ENCODE data around the gene NOL11. TPM values are rescaled to one million over a fixed set of nuclear protein-coding genes. Genes with fewer than 3 reads are reported as not detected.

NOL11 gene
- polyA plus RNA-seq, 1 of the 3 experiments (the other 2 are of a cell fraction) = 27.0 TPM

DNA sequence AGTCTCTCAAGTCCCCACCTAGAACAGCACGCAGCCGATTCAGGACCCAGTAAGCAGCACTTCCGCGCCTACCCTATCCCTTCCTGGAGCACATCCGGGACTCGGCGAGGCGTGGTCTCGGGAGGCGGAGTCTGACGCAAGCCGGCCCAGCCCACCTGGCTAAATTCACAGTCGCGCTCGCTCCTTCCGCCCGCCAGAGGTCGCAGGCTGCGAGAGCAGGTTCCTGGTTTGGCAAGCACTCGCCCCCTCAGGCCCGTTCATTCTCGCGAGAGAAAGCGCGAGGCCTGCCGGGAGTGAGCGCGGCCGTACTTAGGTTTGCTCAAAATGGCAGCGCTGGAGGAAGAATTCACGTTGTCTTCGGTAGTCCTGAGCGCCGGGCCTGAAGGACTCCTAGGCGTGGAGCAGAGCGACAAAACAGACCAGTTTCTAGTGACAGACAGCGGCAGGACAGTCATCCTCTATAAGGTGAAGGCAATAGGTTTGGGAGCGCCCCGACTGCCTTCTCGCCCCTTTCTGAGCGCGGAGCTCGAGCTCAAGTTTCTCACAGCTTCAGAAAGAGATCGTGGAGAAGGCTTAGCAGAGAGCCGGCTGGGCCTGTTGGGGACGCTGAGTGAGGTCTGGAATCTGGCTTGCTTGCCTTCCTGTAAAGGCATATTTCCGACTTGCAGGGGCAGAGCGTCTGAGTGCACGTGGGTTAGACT is at the start of gene NOL11 (continued):
- no peak for TF ChIP-seq EZH2phosphoT487 (IDR thresholded peaks at IDR 0.05; ENCODE audit: borderline replicate concordance, low read depth)
- TF ChIP-seq, protein P1, sequence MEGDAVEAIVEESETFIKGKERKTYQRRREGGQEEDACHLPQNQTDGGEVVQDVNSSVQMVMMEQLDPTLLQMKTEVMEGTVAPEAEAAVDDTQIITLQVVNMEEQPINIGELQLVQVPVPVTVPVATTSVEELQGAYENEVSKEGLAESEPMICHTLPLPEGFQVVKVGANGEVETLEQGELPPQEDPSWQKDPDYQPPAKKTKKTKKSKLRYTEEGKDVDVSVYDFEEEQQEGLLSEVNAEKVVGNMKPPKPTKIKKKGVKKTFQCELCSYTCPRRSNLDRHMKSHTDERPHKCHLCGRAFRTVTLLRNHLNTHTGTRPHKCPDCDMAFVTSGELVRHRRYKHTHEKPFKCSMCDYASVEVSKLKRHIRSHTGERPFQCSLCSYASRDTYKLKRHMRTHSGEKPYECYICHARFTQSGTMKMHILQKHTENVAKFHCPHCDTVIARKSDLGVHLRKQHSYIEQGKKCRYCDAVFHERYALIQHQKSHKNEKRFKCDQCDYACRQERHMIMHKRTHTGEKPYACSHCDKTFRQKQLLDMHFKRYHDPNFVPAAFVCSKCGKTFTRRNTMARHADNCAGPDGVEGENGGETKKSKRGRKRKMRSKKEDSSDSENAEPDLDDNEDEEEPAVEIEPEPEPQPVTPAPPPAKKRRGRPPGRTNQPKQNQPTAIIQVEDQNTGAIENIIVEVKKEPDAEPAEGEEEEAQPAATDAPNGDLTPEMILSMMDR (IDR thresholded peaks at IDR 0.05) = peak; percentile 98
- TF ChIP-seq, protein P2, sequence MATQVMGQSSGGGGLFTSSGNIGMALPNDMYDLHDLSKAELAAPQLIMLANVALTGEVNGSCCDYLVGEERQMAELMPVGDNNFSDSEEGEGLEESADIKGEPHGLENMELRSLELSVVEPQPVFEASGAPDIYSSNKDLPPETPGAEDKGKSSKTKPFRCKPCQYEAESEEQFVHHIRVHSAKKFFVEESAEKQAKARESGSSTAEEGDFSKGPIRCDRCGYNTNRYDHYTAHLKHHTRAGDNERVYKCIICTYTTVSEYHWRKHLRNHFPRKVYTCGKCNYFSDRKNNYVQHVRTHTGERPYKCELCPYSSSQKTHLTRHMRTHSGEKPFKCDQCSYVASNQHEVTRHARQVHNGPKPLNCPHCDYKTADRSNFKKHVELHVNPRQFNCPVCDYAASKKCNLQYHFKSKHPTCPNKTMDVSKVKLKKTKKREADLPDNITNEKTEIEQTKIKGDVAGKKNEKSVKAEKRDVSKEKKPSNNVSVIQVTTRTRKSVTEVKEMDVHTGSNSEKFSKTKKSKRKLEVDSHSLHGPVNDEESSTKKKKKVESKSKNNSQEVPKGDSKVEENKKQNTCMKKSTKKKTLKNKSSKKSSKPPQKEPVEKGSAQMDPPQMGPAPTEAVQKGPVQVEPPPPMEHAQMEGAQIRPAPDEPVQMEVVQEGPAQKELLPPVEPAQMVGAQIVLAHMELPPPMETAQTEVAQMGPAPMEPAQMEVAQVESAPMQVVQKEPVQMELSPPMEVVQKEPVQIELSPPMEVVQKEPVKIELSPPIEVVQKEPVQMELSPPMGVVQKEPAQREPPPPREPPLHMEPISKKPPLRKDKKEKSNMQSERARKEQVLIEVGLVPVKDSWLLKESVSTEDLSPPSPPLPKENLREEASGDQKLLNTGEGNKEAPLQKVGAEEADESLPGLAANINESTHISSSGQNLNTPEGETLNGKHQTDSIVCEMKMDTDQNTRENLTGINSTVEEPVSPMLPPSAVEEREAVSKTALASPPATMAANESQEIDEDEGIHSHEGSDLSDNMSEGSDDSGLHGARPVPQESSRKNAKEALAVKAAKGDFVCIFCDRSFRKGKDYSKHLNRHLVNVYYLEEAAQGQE (IDR thresholded peaks at IDR 0.05; ENCODE audit: low read depth, low read length) = peak; percentile 47; the same call in 1 of the 2 replicates
- TF ChIP-seq, protein P3, sequence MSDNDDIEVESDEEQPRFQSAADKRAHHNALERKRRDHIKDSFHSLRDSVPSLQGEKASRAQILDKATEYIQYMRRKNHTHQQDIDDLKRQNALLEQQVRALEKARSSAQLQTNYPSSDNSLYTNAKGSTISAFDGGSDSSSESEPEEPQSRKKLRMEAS (IDR thresholded peaks at IDR 0.05; ENCODE audit: low read depth) = peak; percentile 92
- TF ChIP-seq RAD21 (IDR thresholded peaks at IDR 0.05; ENCODE audit: low read length) = peak; percentile 70

DNA sequence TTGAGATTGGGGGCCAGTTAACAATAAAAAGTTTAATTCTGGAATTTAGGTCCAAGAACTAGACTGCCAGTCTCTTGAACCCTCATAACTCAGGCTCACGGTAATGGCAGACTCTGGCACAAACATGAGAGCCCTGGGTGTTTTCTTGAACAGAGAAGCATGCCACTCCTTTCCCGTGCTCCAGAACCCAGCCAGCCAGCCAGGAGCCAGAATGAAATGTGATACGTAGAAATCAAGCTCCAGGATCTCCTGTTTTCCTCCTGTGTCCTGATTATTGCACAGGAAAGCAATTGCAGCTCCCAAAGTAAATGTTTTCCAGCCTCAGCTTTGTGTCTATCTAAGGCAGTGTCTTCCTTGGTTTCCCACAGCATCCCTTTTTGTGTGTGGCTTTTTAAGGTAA is 46.2 kb upstream of the NOL11 start:
- H3K9ac ChIP-seq = no peak overlapping the region
- H3K9me2 ChIP-seq = no peaks in the 10 kb centered on the region
- H3K79me2 ChIP-seq (ENCODE audit: insufficient read depth) = no peaks in the 10 kb centered on the region
- H3K4me3 ChIP-seq (ENCODE audit: low read depth in 2 of 2, low read length in 1 of 2) = no peak overlapping the region
- H3K27me3 ChIP-seq (ENCODE audit: insufficient read depth) = no peaks in the 10 kb centered on the region
- no peak overlapping the region for H2AFZ ChIP-seq (ENCODE audit: low read depth)
- H4K20me1 ChIP-seq (ENCODE audit: insufficient read depth) = no peaks in the 10 kb centered on the region
- CTCF ChIA-PET = interaction anchor here (0.6 to 2.1 kb wide), 9 partner anchors 18 to 297 kb away, joined by 3 to 12 read pairs (median 3); no protein-coding TSS in a partner anchor
- peak; percentile 59 for DNase-seq
- H3K9me3 ChIP-seq = no peaks in the 10 kb centered on the region
- peaks cover 3 to 7% of the 10 kb centered on the region in 2 experiments for H3K36me3 ChIP-seq (replicated peaks in 1 of 2; ENCODE audit: control insufficient read depth in 1 of 2, insufficient read depth in 2 of 2, low read length in 1 of 2)
- no peak overlapping the region for H3K4me2 ChIP-seq
- peak overlapping the region in 1 of 2 experiments; percentile 13; a peak in 1 of 4 replicates for H3K27ac ChIP-seq (ENCODE audit: low read depth in 2 of 2, low read length in 1 of 2)
- POLR2A ChIA-PET = no interaction called here
- no peaks in the 10 kb centered on the region for H3F3A ChIP-seq (replicated peaks; ENCODE audit: insufficient read depth)
- WGBS (ENCODE audit: low lambda C conversion rate) = 27% methylated on average over 3 of the region's 3 CpGs
- peaks cover 8 to 9% of the 10 kb centered on the region in 2 experiments; a peak in 2 of 4 replicates for H3K4me1 ChIP-seq (ENCODE audit: control insufficient read depth in 1 of 2, insufficient read depth in 2 of 2, low read depth in 1 of 2, low read length in 1 of 2)
- TF ChIP-seq FOXM1 (IDR thresholded peaks at IDR 0.05; ENCODE audit: low read depth) (no peak), SMC3 (IDR thresholded peaks at IDR 0.05; ENCODE audit: low read depth, low read length) (no peak), RCOR1 (IDR thresholded peaks at IDR 0.05; ENCODE audit: low read length) (no peak), FOSL2 (IDR thresholded peaks at IDR 0.05; ENCODE audit: borderline replicate concordance, low read depth) (no peak), TAF1 (IDR thresholded peaks at IDR 0.05; ENCODE audit: borderline replicate concordance, low read depth, low read length) (no peak), EP300 (IDR thresholded peaks at IDR 0.05; ENCODE audit: borderline replicate concordance in 1 of 2, low read depth in 1 of 2, low read length in 1 of 2) (no peak), ELF1 (IDR thresholded peaks at IDR 0.05) (no peak), TCF12 (IDR thresholded peaks at IDR 0.05) (peak; percentile 11; the same call in 1 of the 2 replicates), CHD2 (IDR thresholded peaks at IDR 0.05; ENCODE audit: low read length, partially characterized antibody) (no peak), NRF1 (IDR thresholded peaks at IDR 0.05; ENCODE audit: low read depth, low read length) (no peak), FOXJ3 (CRISPR knock-in tag; IDR thresholded peaks at IDR 0.05) (no peak), MXI1 (IDR thresholded peaks at IDR 0.05; ENCODE audit: low read depth, low read length) (no peak)
- TF ChIP-seq, protein P1 (IDR thresholded peaks at IDR 0.05) = no peak
- TF ChIP-seq, protein P4, sequence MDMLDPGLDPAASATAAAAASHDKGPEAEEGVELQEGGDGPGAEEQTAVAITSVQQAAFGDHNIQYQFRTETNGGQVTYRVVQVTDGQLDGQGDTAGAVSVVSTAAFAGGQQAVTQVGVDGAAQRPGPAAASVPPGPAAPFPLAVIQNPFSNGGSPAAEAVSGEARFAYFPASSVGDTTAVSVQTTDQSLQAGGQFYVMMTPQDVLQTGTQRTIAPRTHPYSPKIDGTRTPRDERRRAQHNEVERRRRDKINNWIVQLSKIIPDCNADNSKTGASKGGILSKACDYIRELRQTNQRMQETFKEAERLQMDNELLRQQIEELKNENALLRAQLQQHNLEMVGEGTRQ (IDR thresholded peaks at IDR 0.05; ENCODE audit: borderline replicate concordance, low read depth, low read length) = no peak
- TF ChIP-seq, protein P5, sequence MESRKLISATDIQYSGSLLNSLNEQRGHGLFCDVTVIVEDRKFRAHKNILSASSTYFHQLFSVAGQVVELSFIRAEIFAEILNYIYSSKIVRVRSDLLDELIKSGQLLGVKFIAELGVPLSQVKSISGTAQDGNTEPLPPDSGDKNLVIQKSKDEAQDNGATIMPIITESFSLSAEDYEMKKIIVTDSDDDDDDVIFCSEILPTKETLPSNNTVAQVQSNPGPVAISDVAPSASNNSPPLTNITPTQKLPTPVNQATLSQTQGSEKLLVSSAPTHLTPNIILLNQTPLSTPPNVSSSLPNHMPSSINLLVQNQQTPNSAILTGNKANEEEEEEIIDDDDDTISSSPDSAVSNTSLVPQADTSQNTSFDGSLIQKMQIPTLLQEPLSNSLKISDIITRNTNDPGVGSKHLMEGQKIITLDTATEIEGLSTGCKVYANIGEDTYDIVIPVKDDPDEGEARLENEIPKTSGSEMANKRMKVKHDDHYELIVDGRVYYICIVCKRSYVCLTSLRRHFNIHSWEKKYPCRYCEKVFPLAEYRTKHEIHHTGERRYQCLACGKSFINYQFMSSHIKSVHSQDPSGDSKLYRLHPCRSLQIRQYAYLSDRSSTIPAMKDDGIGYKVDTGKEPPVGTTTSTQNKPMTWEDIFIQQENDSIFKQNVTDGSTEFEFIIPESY (IDR thresholded peaks at IDR 0.05; ENCODE audit: borderline replicate concordance, low read depth) = no peak

All from SK-N-SH (cell line).